Esophagus squamous epithelium (tissue), 5 donors: ENCODE measurements around the gene CCL3. TPM values are rescaled to one million over a fixed set of nuclear protein-coding genes. Genes with fewer than 3 reads are reported as not detected.
"Not testable (repeated sequence)": the region's sequence is repeated elsewhere in the genome, so short reads cannot be mapped to it uniquely, and the experiment has no call there.

Experiments used
- DNase-seq: peaks from one replicate; lab custom pipeline; 2025; lab: John Stamatoyannopoulos, UW
- H3K27ac ChIP-seq, 4 donors: fragments of 200-600 bp; sonication (generic); one replicate each; pipeline ENCODE4 v1.5.1; 2016 to 2019; ENCODE audit warnings: mild to moderate bottlenecking in 1 of 4
- H3K27me3 ChIP-seq, 4 donors: fragments of 200-600 bp; sonication (generic); 1 replicate in 3 of 4; 2 replicates in 1 of 4; pipeline versions ENCODE4 v1.5.1 to v1.6.0; 2017 to 2021; ENCODE audit warnings: antibody characterized with exemption in 1 of 4
- H3K36me3 ChIP-seq, 3 donors: fragments of 200-600 bp; sonication (generic); one replicate each; pipeline ENCODE4 v1.5.1; 2016 to 2019
- H3K4me1 ChIP-seq, 3 donors: fragments of 200-600 bp; sonication (generic); one replicate each; pipeline ENCODE4 v1.5.1; 2017 to 2019
- H3K4me3 ChIP-seq, 4 donors: fragments of 200-600 bp; sonication (generic); 1 replicate in 3 of 4; 2 replicates in 1 of 4; pipeline ENCODE4 v1.5.1; 2016 to 2019; ENCODE audit warnings: mild to moderate bottlenecking in 2 of 4, moderate library complexity in 1 of 4
- H3K9me3 ChIP-seq, 3 donors: fragments of 200-600 bp; sonication (generic); one replicate each; pipeline ENCODE4 v1.5.1; 2016 to 2019
- POLR2A ChIP-seq, 4 donors: fragments of 450-650 bp; IDR thresholded peaks; one replicate each; pipeline ENCODE4 v1.6.1; 2017; ENCODE audit warnings: antibody characterized with exemption in 4 of 4, mild to moderate bottlenecking in 4 of 4, moderate library complexity in 3 of 4
- WGBS, 2 donors: methylation state at CpG; one replicate each; pipeline ENCODE4 v1.1.5; 2018; 5-methylcytosine and 5-hydroxymethylcytosine counted together
- intact Hi-C: fragments of 100-400 bp; cut with DNase I; formaldehyde crosslinking; loops from one replicate; pipeline ENCODE4 v1.15.0; 2022
- total RNA-seq, 4 donors: library from RNA; depleted of rRNA; stranded (reverse); fragments of >200 nt; gene quantifications; one replicate each; pipeline ENCODE4 v1.1.0, GENCODE V29; 2016
- TF ChIP-seq, protein P1 (sequence below), 6 experiments: fragments of 450-650 bp in 4 of 6; fragments of 200-600 bp in 2 of 6; sonication (generic) in 2 of 6; IDR thresholded peaks; one replicate each; pipeline ENCODE4 v1.5.1; 2016 to 2019; ENCODE audit warnings: antibody characterized with exemption in 6 of 6, mild to moderate bottlenecking in 4 of 6, moderate library complexity in 4 of 6
- donor health status: DM: yes; HTN: yes; CAD: no.

Gene CCL3
- total RNA-seq, 4 donors from 2014 or later = 0.68 TPM; not detected in 3

DNA sequence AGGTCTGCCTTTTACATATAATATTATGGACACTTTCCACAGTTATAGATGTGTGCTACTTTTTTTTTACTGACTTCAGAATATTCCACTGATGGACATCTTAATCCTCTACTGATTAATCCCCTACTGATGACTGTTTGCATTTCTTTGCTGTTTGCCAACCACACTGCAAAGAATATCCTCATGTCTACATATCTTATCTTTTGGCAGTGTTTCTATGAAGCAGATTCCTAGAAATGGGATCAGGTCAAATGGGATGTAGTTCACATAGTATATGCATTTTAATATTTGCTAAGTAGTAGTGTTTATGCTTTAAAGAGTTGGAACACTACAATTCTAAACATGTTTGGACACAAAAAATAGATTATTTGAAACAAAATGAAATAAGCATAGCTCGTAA lies 3.2 kb downstream of the CCL3 start:
- no peak for TF ChIP-seq POLR2A (IDR thresholded peaks at IDR 0.05)
- TF ChIP-seq, protein P1, sequence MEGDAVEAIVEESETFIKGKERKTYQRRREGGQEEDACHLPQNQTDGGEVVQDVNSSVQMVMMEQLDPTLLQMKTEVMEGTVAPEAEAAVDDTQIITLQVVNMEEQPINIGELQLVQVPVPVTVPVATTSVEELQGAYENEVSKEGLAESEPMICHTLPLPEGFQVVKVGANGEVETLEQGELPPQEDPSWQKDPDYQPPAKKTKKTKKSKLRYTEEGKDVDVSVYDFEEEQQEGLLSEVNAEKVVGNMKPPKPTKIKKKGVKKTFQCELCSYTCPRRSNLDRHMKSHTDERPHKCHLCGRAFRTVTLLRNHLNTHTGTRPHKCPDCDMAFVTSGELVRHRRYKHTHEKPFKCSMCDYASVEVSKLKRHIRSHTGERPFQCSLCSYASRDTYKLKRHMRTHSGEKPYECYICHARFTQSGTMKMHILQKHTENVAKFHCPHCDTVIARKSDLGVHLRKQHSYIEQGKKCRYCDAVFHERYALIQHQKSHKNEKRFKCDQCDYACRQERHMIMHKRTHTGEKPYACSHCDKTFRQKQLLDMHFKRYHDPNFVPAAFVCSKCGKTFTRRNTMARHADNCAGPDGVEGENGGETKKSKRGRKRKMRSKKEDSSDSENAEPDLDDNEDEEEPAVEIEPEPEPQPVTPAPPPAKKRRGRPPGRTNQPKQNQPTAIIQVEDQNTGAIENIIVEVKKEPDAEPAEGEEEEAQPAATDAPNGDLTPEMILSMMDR (IDR thresholded peaks at IDR 0.05) = no peak
- H3K27me3 ChIP-seq = peaks cover 0 to 22% (median 0%) of the 10 kb centered on the region in 4 donors
- intact Hi-C loops = no loop called here

DNA sequence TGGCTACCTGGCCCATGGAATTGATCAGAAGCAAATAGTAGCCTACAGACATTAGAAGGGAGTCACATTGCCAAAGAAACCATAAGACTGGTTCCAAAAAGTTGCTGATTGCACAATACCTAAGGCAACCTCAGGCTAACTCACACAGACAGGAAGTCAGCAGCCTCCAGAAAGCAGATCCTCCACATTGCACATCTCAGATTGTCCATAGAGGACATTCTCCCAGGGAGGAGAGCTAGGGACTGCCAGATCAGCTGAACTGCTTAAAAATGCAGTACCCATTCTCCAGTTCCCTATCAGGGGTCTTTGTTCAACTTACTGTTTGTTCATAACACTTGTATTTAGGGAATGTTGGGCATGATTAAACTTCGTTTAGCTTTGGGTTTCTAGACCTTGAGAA lies 4.2 kb downstream of the CCL3 start:
- Histone ChIP-seq H3K4me3 (no peak overlapping the region), H3K4me1 (peaks cover 0 to 5% (median 0%) of the 10 kb centered on the region in 3 donors), H3K9me3 (no peaks in the 10 kb centered on the region), H3K36me3 (no peaks in the 10 kb centered on the region), H3K27ac (no peak overlapping the region), H3K27me3 (peaks cover 0 to 18% (median 0%) of the 10 kb centered on the region in 4 donors)
- no peak for DNase-seq
- no peak for TF ChIP-seq POLR2A (IDR thresholded peaks at IDR 0.05)
- TF ChIP-seq, protein P1 (IDR thresholded peaks at IDR 0.05) = no peak
- intact Hi-C loops = no loop called here
- WGBS, 2 donors = 17 to 22% methylated on average over 1 of the region's 1 CpG

More for the DNA sequence above, 3.2 kb downstream of the CCL3 start:
- H3K4me3 ChIP-seq = no peak overlapping the region
- no peak for DNase-seq
- no peaks in the 10 kb centered on the region for H3K36me3 ChIP-seq
- H3K4me1 ChIP-seq = peaks cover 0 to 5% (median 0%) of the 10 kb centered on the region in 3 donors
- H3K9me3 ChIP-seq = no peaks in the 10 kb centered on the region
- WGBS, 2 donors = 64 to 90% methylated on average over 1 of the region's 1 CpG
- no peak overlapping the region for H3K27ac ChIP-seq

DNA sequence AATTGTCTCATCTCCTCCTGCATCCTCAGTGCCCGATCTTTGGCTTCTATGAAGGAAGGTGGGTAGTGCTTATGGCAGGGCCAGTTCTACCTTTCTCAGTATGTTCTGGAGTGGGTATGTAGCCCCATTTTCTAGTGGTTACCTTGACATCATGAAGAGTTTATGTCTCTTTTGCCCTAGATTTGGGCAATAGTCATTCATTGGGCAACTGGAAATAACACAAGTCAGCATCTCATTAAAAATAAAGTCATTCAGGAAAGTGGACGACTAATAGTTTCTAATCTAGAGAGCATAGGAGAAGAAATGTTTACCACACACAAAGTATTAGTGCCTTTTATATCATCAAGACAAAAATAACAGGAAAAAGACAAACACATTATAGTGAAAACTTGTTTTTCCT lies 6.3 kb downstream of the CCL3 start:
- H3K4me1 ChIP-seq, H3K36me3 ChIP-seq, H3K27me3 ChIP-seq, H3K4me3 ChIP-seq, H3K27ac ChIP-seq, DNase-seq, H3K9me3 ChIP-seq, intact Hi-C loops: not testable (repeated sequence)
- WGBS, 2 donors = 60 to 63% methylated on average over 1 to 2 of the region's 2 CpGs

DNA sequence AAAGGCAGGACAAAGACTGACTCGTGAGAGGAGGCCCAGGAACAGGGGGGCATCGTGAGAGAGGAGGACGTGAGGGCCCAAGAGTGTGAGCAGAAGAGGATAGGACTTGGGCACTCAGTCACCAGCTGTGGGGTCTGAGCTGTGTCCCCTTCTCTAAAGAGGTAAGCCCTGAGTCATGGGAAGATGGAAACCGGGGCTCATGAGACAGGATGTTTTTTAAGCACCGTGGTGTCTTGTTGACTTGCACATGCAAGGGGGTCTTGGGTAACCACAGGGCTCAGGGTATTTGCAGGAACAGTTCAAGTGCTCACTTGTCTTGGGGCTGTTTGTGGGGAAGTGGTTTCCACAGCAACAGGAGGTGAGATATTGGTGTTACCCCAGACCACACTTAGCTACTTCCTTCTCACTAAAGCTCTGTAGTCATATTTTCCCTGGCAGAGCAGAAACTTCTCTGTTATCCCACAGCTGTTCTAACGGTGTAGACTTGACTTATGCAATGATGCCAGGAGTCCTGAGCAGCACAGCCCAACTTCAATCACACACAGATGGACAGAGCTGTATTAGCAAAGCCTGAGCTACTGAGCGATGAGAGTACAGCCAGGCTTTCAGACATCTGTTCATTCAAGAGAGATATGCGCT lies 7.3 kb downstream of the CCL3 start:
- H3K4me1 ChIP-seq, H3K9me3 ChIP-seq, DNase-seq, H3K36me3 ChIP-seq, H3K27me3 ChIP-seq, H3K4me3 ChIP-seq, intact Hi-C loops: not testable (repeated sequence)
- WGBS, 2 donors = 50 to 60% methylated on average over 7 to 8 of the region's 8 CpGs
- peak overlapping the region in 1 of 4 donors; percentile 57 for H3K27ac ChIP-seq

DNA sequence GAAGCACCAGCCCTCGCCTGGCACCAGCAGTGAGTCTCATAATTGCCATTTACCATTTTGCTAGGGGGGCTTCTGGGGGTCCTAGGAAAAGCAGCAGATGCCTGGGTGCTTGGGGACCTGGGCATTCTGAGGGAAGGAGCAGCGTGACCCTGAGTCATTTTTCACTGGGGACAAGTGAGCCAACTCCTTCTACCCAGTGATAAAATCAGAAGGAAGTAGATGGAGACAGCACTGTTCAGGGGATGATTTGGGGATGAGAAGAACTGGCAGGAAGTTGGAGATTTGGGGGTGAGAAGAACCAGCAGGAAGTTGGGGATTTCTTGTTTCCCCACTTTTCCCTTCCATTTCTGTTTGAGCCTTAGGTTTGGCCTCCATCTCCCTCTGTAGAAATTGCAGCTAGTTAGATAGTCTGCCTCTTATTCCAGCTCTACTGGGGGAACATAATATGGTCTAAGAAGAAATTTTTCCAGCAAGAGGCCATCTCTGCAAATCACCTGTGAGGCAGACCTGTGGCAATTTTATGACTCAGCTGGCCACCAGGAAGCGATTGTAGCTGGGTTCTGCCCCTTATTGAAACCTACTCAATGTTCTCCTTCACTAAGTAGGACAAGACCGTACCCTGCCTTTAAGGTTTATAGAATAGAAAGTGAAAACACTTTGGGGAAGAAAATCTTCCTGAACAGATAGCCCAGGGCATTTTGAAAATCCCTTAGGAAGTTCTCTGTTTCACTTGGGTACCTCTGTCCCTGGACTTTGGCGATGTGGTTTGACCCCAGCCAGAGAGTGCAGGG lies 8.1 kb downstream of the CCL3 start:
- DNase-seq, H3K36me3 ChIP-seq, H3K4me3 ChIP-seq, H3K9me3 ChIP-seq, H3K27me3 ChIP-seq, H3K4me1 ChIP-seq, intact Hi-C loops: not testable (repeated sequence)
- H3K27ac ChIP-seq = peak overlapping the region in 1 of 4 donors; percentile 57
- 63 to 64% methylated on average over 2 to 3 of the region's 5 CpGs for WGBS, 2 donors

DNA sequence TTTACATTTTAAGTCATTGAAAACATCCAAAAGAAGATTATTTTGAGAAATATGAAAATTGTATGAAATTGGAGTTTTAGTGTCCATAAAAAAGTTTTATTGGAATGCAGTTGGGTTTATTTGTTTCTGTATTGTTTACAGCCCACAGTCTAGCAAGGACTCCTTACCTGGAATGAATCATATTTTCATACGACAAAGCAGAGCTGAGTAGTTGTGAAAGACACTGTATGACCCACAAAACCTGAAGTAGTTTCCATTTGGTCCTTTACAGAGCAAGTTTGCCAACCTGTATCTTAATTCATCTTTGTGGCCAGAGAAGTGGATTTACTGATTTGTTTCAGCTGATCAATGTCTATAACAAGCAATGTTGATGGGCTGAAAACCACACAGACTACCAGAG lies 15.6 kb downstream of the CCL3 start:
- Histone ChIP-seq H3K27ac (no peak overlapping the region), H3K9me3 (peaks cover 0 to 9% (median 0%) of the 10 kb centered on the region in 3 donors), H3K4me1 (no peaks in the 10 kb centered on the region), H3K27me3 (no peaks in the 10 kb centered on the region), H3K36me3 (no peaks in the 10 kb centered on the region), H3K4me3 (no peak overlapping the region)
- 48 to 58% methylated on average over 1 of the region's 1 CpG for whole genome bisulfite sequencing, 2 donors
- intact Hi-C loops = no loop called here
- DNase-seq = no peak
- TF ChIP-seq POLR2A (IDR thresholded peaks at IDR 0.05) = no peak
- TF ChIP-seq, protein P1 (IDR thresholded peaks at IDR 0.05) = no peak
